HG02943 (cell line): ENCODE data around the gene GRB7.
"Not testable (repeated sequence)": the region's sequence is repeated elsewhere in the genome, so short reads cannot be mapped to it uniquely, and the experiment has no call there.

ENCODE experiments used
- ATAC-seq: cut with Tn5 transposase; IDR thresholded peaks from one replicate; pipeline ENCODE4 v1.9.1; 2021; ENCODE audit warnings: mild to moderate bottlenecking, low read depth, moderate library complexity; ENCODE audit not compliant: unreplicated experiment

The GRB7 gene

GRCh38 chr17:39730095-39730921, 7.4 kb upstream of the GRB7 start, which contains the start of gene MIEN1:
MIEN1 (minus strand) TSS chr17:39730532; CDS start chr17:39730495, 37 bp downstream.
- peak; percentile 81 for ATAC-seq

- ATAC-seq = no peak
Observed at GRCh38 chr17:39732586-39732985, 5.2 kb upstream of the GRB7 start.

- ATAC-seq = no peak
Observed at GRCh38 chr17:39735882-39736281, 1.9 kb upstream of the GRB7 start.

GRCh38 chr17:39736319-39737165, 1.2 kb upstream of the GRB7 start:
- no peak for ATAC-seq

GRCh38 chr17:39737206-39737759, 455 bp upstream of the GRB7 start:
- ATAC-seq = no peak

DNA sequence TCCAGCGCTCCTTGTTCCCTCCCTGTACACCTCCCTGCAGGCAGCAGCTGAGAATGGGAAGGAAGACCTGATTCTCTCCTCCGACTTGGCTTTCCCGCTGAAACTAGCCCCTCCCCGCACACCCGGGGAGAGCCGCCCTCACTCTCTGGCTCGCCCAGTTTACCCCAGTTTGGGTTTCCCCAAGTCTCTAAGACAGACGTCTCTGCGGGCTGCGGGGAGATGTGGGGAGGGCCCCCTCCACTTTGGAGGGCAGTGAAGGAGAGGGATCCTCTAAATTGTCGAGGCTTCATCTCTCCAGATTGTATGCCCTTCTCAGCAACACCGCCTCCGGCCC, 797 bp downstream of the GRB7 start:
- no peak for ATAC-seq

GRCh38 chr17:39738983-39739884, 1.5 kb downstream of the GRB7 start:
- ATAC-seq = no peak

DNA sequence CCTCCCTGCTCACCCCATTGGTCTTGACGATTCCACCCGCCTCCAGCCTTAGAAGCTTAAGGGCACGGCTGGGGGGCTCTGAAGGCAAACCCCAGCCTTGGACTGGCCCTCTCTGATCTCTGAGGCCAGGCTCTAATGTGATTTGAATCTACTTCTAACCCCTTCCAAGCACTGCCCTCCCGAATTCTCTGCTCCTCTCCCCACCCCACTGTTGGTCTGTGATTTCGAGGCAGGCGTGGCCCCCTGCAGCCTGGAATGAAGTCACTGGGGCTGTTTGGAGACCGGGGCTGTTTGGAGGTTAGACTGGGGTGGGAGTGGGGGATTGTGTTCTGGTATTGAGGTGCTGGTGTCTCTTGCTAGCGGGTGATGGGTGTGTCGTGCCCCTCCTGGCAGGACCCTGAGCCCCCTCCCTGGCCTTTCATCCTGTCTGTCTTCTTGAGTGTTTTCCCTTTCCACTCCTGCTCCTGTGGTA, 2.2 kb downstream of the GRB7 start:
- no peak for ATAC-seq

GRCh38 chr17:39740357-39741111, 2.8 kb downstream of the GRB7 start:
- ATAC-seq = no peak

DNA sequence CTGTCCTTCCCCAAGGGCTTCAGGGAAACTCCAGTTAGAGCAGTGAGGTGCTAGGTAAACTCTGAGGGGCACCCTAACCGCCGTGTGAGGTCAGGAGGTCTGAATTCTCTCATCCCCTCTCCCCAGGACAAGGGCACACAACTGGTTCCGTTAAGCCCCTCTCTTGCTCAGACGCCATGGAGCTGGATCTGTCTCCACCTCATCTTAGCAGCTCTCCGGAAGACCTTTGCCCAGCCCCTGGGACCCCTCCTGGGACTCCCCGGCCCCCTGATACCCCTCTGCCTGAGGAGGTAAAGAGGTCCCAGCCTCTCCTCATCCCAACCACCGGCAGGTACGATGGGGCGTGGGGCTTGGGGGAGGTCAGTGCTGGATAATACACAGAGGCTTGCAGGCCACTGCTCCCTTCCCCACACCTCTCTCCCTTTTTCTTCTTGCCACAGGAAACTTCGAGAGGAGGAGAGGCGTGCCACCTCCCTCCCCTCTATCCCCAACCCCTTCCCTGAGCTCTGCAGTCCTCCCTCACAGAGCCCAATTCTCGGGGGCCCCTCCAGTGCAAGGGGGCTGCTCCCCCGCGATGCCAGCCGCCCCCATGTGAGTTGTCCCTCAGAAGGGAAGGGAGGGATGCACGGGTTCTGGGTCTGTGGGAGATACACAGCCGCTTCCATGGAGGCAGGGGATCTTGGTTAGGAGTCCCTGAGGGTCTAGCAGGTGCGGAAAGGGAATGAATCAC, 4.6 kb downstream of the GRB7 start:
- ATAC-seq = no peak

DNA sequence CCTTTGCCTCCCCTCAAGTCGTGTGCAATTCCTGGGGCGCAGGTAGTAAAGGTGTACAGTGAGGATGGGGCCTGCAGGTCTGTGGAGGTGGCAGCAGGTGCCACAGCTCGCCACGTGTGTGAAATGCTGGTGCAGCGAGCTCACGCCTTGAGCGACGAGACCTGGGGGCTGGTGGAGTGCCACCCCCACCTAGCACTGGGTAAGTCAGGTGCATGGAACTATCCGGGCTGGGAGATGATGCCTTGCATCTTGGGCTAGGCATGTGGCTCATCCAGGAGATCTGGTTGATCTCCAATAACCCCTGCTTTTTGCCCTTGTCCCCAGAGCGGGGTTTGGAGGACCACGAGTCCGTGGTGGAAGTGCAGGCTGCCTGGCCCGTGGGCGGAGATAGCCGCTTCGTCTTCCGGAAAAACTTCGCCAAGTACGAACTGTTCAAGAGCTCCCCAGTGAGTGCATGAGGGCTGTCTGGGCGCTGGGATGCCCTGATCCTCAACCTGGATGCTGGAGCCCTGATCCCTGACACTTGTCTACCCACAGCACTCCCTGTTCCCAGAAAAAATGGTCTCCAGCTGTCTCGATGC, 5.2 kb downstream of the GRB7 start:
- ATAC-seq = no peak

DNA sequence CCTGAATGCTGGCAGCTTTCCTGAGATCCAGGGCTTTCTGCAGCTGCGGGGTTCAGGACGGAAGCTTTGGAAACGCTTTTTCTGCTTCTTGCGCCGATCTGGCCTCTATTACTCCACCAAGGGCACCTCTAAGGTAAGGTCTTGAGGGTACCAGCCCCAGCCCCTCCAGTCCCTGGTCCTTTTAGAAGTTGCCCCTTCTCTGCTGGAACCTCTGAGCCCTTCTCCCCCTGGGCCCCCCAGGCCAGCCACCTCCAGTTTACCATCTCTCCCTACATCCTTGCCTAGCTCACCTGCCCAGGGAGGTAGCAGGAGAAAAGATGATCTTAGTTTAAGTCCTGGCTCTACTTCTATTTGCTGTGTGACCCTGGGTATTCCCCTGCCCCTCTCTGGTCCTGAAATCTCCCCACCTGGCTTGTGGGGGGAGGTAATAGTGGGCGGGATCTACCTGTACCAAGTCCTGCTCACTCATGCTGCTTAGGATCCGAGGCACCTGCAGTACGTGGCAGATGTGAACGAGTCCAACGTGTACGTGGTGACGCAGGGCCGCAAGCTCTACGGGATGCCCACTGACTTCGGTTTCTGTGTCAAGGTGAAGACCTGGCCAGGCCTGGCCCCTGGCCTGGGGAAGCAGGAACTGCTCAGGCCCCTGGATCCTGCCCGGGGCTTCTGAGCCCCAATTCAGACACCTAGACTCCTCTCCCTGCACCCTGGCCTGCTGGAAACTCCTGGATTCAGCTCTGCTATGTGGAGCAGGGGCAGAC, 6.5 kb downstream of the GRB7 start:
- ATAC-seq = no peak

DNA sequence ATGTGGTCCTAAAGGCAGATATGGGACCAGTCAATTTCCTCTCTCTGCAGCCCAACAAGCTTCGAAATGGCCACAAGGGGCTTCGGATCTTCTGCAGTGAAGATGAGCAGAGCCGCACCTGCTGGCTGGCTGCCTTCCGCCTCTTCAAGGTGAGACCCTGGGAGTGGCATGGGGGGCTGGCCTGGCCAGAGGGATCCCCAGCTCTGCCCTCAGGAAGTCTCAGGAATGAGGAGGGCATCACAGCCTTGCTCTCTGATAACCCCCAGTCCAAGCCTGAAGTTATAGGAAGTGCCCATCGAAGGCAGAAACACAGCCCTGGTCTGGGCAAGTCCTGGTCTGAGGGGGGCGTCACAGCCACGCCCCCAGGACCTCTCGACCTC, 7.1 kb downstream of the GRB7 start:
- ATAC-seq = no peak

DNA sequence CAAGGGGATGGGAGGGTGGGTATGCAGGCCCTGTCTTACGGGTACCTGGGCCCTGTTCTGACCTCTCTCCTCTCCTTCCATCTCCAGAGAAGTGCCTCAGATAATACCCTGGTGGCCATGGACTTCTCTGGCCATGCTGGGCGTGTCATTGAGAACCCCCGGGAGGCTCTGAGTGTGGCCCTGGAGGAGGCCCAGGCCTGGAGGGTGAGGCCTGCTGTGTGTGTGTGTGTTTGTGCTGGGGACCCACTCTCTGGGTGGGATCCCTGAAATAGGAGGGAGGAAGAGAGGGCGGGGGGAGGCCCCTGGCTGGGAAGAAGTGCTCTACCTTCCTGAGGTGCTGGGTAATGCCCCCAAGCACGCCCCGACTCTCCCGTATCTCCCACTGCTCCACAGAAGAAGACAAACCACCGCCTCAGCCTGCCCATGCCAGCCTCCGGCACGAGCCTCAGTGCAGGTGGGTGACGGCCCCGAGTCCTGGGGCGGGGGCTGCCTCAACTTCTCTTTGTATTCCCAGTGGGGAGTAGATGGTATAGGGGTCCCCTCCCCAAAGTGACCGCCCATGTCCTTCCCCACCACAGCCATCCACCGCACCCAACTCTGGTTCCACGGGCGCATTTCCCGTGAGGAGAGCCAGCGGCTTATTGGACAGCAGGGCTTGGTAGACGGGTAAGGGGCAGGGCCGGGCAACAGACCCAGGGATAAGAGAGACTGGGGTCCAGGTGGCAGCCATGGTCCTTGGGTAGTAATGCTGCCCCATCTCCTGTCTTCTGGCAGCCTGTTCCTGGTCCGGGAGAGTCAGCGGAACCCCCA, 7.8 kb downstream of the GRB7 start:
- no peak for ATAC-seq

DNA sequence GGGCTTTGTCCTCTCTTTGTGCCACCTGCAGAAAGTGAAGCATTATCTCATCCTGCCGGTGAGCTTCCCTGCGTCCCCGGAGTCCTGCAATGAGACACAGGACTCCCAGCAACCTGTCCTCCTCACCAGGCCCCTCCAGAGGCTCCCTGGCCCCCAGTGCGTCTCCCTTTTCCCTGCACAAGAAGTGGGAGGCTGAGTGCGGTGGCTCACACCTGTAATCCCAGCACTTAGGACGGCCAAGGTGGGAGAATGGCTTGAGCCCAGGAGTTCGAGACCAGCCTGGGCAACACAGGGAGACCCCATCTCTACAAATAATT, 8.4 kb downstream of the GRB7 start:
- no peak for ATAC-seq

GRCh38 chr17:39747745-39748144, 10.0 kb downstream of the GRB7 start:
- no peak for ATAC-seq

- not testable (repeated sequence) for ATAC-seq
Observed at GRCh38 chr17:39748444-39749034, 10.8 kb downstream of the GRB7 start.
